Vagina (tissue), 2 donors: Measurements from ENCODE around the gene LYRM9. TPM values are rescaled to one million over a fixed set of nuclear protein-coding genes. Genes with fewer than 3 reads are reported as not detected.

Experiments used
- DNase-seq, 2 donors: peaks; one replicate each; pipeline ENCODE4 v3.0.0-alpha.2; 2017; ENCODE audit errors: extremely low spot score in 2 of 2
- H3K27ac ChIP-seq: fragments of 200-600 bp; sonication (generic); one replicate; pipeline ENCODE4 v1.5.1; 2019
- H3K27me3 ChIP-seq: fragments of 200-600 bp; sonication (generic); one replicate; pipeline ENCODE4 v1.5.1; 2019
- H3K36me3 ChIP-seq, 2 donors: fragments of 200-600 bp; sonication (generic); one replicate each; pipeline ENCODE4 v1.5.1; 2017 to 2019
- H3K4me1 ChIP-seq: fragments of 200-600 bp; sonication (generic); one replicate; pipeline ENCODE4 v1.5.1; 2019
- H3K4me3 ChIP-seq, 2 donors: fragments of 200-600 bp; sonication (generic); 1 replicate in 1 of 2; 2 replicates in 1 of 2; pipeline ENCODE4 v1.5.1; 2016 to 2019
- H3K9me3 ChIP-seq: fragments of 200-600 bp; sonication (generic); one replicate; pipeline ENCODE4 v1.5.1; 2019
- CTCF ChIP-seq, 3 experiments: fragments of 450-650 bp in 2 of 3; fragments of 200-600 bp in 1 of 3; sonication (generic) in 1 of 3; IDR thresholded peaks; one replicate each; pipeline ENCODE4 v1.5.1; 2017 to 2019; ENCODE audit warnings: antibody characterized with exemption in 3 of 3, mild to moderate bottlenecking in 2 of 3, moderate library complexity in 2 of 3
- POLR2A ChIP-seq, 2 donors: fragments of 450-650 bp; IDR thresholded peaks; one replicate each; pipeline ENCODE4 v1.6.1; 2017; ENCODE audit warnings: antibody characterized with exemption in 2 of 2, mild to moderate bottlenecking in 2 of 2, moderate library complexity in 2 of 2
- POLR2AphosphoS5 ChIP-seq, 2 donors: sonication (generic); formaldehyde crosslinking; IDR thresholded peaks; one replicate each; pipeline ENCODE4 v1.9.0; 2017; ENCODE audit warnings: antibody characterized with exemption in 2 of 2, mild to moderate bottlenecking in 2 of 2, low read depth in 1 of 2; ENCODE audit not compliant: insufficient read depth in 1 of 2
- intact Hi-C: fragments of 100-400 bp; cut with DNase I; formaldehyde crosslinking; loops from one replicate; pipeline ENCODE4 v1.15.1; 2023
- total RNA-seq: library from RNA; depleted of rRNA; stranded (reverse); fragments of >200 nt; gene quantifications from one replicate; pipeline ENCODE4 v1.2.3, GENCODE V29; 2016

Gene LYRM9
- total RNA-seq, 1 donor from 2014 or later: 4.2 TPM

GRCh38 chr17:27904114-27904513 lies 10.9 kb upstream of the LYRM9 start:
- Histone ChIP-seq H3K4me1 (no peaks in the 10 kb centered on the region), H3K36me3 (no peaks in the 10 kb centered on the region), H3K27me3 (no peaks in the 10 kb centered on the region), H3K27ac (no peak overlapping the region), H3K4me3 (no peak overlapping the region), H3K9me3 (no peaks in the 10 kb centered on the region)
- DNase-seq: no peak
- TF ChIP-seq POLR2A (IDR thresholded peaks at IDR 0.05) (no peak), CTCF (IDR thresholded peaks at IDR 0.05) (no peak), POLR2AphosphoS5 (IDR thresholded peaks at IDR 0.05; ENCODE audit: insufficient read depth in 1 of 2, low read depth in 1 of 2) (no peak)
- intact Hi-C loops: no loop called here

GRCh38 chr17:27899525-27899924 lies 6.4 kb upstream of the LYRM9 start:
- intact Hi-C loops: no loop called here
- TF ChIP-seq POLR2AphosphoS5 (IDR thresholded peaks at IDR 0.05; ENCODE audit: insufficient read depth in 1 of 2, low read depth in 1 of 2) (no peak), POLR2A (IDR thresholded peaks at IDR 0.05) (no peak), CTCF (IDR thresholded peaks at IDR 0.05) (no peak)
- H3K27me3 ChIP-seq: no peaks in the 10 kb centered on the region

GRCh38 chr17:27898096-27898495 lies 4.9 kb upstream of the LYRM9 start:
- no peak for DNase-seq
- H3K27me3 ChIP-seq: no peaks in the 10 kb centered on the region
- no peak overlapping the region for H3K4me3 ChIP-seq
- H3K36me3 ChIP-seq: no peaks in the 10 kb centered on the region
- no peaks in the 10 kb centered on the region for H3K9me3 ChIP-seq
- intact Hi-C loops: no loop called here
- no peaks in the 10 kb centered on the region for H3K4me1 ChIP-seq
- no peak overlapping the region for H3K27ac ChIP-seq
- TF ChIP-seq POLR2A (IDR thresholded peaks at IDR 0.05): no peak
- no peak for TF ChIP-seq CTCF (IDR thresholded peaks at IDR 0.05)
- no peak for TF ChIP-seq POLR2AphosphoS5 (IDR thresholded peaks at IDR 0.05; ENCODE audit: insufficient read depth in 1 of 2, low read depth in 1 of 2)

More at GRCh38 chr17:27899525-27899924, 6.4 kb upstream of the LYRM9 start:
- no peak for DNase-seq
- Histone ChIP-seq H3K36me3 (no peaks in the 10 kb centered on the region), H3K4me1 (no peaks in the 10 kb centered on the region), H3K9me3 (no peaks in the 10 kb centered on the region), H3K4me3 (no peak overlapping the region), H3K27ac (no peak overlapping the region)

- no peak for DNase-seq
- no peaks in the 10 kb centered on the region for H3K27me3 ChIP-seq
- TF ChIP-seq CTCF (IDR thresholded peaks at IDR 0.05): no peak
- TF ChIP-seq POLR2A (IDR thresholded peaks at IDR 0.05): no peak
- no peak for TF ChIP-seq POLR2AphosphoS5 (IDR thresholded peaks at IDR 0.05; ENCODE audit: insufficient read depth in 1 of 2, low read depth in 1 of 2)
- intact Hi-C loops: no loop called here
- H3K4me3 ChIP-seq: no peak overlapping the region
- H3K9me3 ChIP-seq: no peaks in the 10 kb centered on the region
- H3K4me1 ChIP-seq: peaks cover 8% of the 10 kb centered on the region
- no peak overlapping the region for H3K27ac ChIP-seq
- no peaks in the 10 kb centered on the region for H3K36me3 ChIP-seq
Measured at GRCh38 chr17:27896701-27897100, 3.5 kb upstream of the LYRM9 start.

- Histone ChIP-seq H3K27ac (no peak overlapping the region), H3K9me3 (no peaks in the 10 kb centered on the region), H3K36me3 (no peaks in the 10 kb centered on the region), H3K4me3 (no peak overlapping the region), H3K4me1 (peaks cover 8% of the 10 kb centered on the region), H3K27me3 (no peaks in the 10 kb centered on the region)
- TF ChIP-seq CTCF (IDR thresholded peaks at IDR 0.05) (no peak), POLR2A (IDR thresholded peaks at IDR 0.05) (no peak), POLR2AphosphoS5 (IDR thresholded peaks at IDR 0.05; ENCODE audit: insufficient read depth in 1 of 2, low read depth in 1 of 2) (no peak)
- intact Hi-C loops: no loop called here
- no peak for DNase-seq
Measured at GRCh38 chr17:27895940-27896535, 2.9 kb upstream of the LYRM9 start.
